Keratinocyte (primary cell): ENCODE results near the gene HELZ2. TPM values are rescaled to one million over a fixed set of nuclear protein-coding genes. Genes with fewer than 3 reads are reported as not detected.

Source experiments
- DNase-seq: peaks from one replicate; pipeline ENCODE4 v3.0.0-alpha.2; 2011; ENCODE audit warnings: low read depth, missing footprints, low spot score
- FAIRE-seq: peaks from 2 replicates; lab custom pipeline; 2011; peaks lifted over from hg19 to GRCh38; lab: Jason Lieb, UNC
- H2AFZ ChIP-seq: 2 replicates; pipeline ENCODE4 v1.6.0; 2012; ENCODE audit warnings: low read length, control low read depth, inconsistent platforms; ENCODE audit not compliant: control insufficient read depth
- H3K27ac ChIP-seq: 2 replicates; pipeline ENCODE4 v1.5.1; 2011; ENCODE audit warnings: low read length; ENCODE audit not compliant: control insufficient read depth, insufficient read depth
- H3K27me3 ChIP-seq: 3 replicates; pipeline ENCODE4 v1.6.0; 2011; ENCODE audit warnings: low read length; ENCODE audit not compliant: control insufficient read depth, insufficient read depth; ENCODE audit errors: extremely low read depth
- H3K36me3 ChIP-seq, 2 experiments: 2 replicates in 1 of 2; 3 replicates in 1 of 2; pipeline ENCODE4 v1.5.1; 2011; ENCODE audit warnings: low read length in 2 of 2, mild to moderate bottlenecking in 1 of 2; ENCODE audit not compliant: control insufficient read depth in 2 of 2, insufficient read depth in 2 of 2; ENCODE audit errors: extremely low read depth in 1 of 2
- H3K4me1 ChIP-seq: 3 replicates; pipeline ENCODE4 v1.5.1; 2011; ENCODE audit warnings: low read length; ENCODE audit not compliant: control insufficient read depth, insufficient read depth; ENCODE audit errors: extremely low read depth
- H3K4me2 ChIP-seq: 3 replicates; pipeline ENCODE4 v1.6.0; 2011; ENCODE audit warnings: low read depth, low read length; ENCODE audit not compliant: control insufficient read depth, insufficient read depth; ENCODE audit errors: extremely low read depth
- H3K4me3 ChIP-seq, 3 experiments: fragments of 200-600 bp in 1 of 3; sonication (generic) in 1 of 3; 2 replicates in 2 of 3; 3 replicates in 1 of 3; pipeline ENCODE4 v1.5.1; 2011 to 2016; ENCODE audit warnings: low read length in 3 of 3, mild to moderate bottlenecking in 3 of 3, control low read depth in 2 of 3, inconsistent platforms in 1 of 3, low read depth in 1 of 3, mixed read lengths in 1 of 3, mixed run types in 1 of 3, moderate library complexity in 1 of 3; ENCODE audit not compliant: control insufficient read depth in 2 of 3, insufficient read depth in 2 of 3; ENCODE audit errors: extremely low read depth in 1 of 3
- H3K79me2 ChIP-seq: 2 replicates; pipeline ENCODE4 v1.6.0; 2012; ENCODE audit warnings: low read length; ENCODE audit not compliant: control insufficient read depth, insufficient read depth
- H3K9ac ChIP-seq: 3 replicates; pipeline ENCODE4 v1.6.0; 2011; ENCODE audit warnings: low read length; ENCODE audit not compliant: control insufficient read depth, insufficient read depth; ENCODE audit errors: extremely low read depth
- H3K9me1 ChIP-seq: 3 replicates; pipeline ENCODE4 v1.6.0; 2011; ENCODE audit warnings: low read length; ENCODE audit not compliant: control insufficient read depth, insufficient read depth; ENCODE audit errors: extremely low read depth
- H3K9me3 ChIP-seq: 2 replicates; pipeline ENCODE4 v1.5.1; 2012; ENCODE audit warnings: low read depth, low read length; ENCODE audit not compliant: control insufficient read depth
- H4K20me1 ChIP-seq: 3 replicates; pipeline ENCODE4 v1.6.0; 2011; ENCODE audit warnings: low read length; ENCODE audit not compliant: control insufficient read depth, insufficient read depth; ENCODE audit errors: extremely low read depth
- CTCF ChIP-seq, 3 experiments: IDR thresholded peaks in 1 of 3; conservative IDR thresholded peaks in 1 of 3; optimal IDR thresholded peaks in 1 of 3; 2 replicates in 2 of 3; 3 replicates in 1 of 3; pipeline versions ENCODE3 to v1.5.1; 2011; ENCODE audit warnings: low read length in 3 of 3, mild to moderate bottlenecking in 3 of 3, moderate library complexity in 2 of 3, control low read depth in 1 of 3, inconsistent platforms in 1 of 3; ENCODE audit not compliant: insufficient read depth in 2 of 3; ENCODE audit errors: extremely low read depth in 1 of 3
- EZH2 ChIP-seq: IDR thresholded peaks from one replicate; pipeline ENCODE4 v1.6.1; 2012; ENCODE audit warnings: inconsistent platforms, mild to moderate bottlenecking, low read length, moderate library complexity
- dilution Hi-C: fragments of 300-500 bp; cut with MboI; formaldehyde crosslinking; loops from one replicate; pipeline ENCODE4 v1.7.0; 2020; ENCODE audit warnings: low sequenced_read_pairs; ENCODE audit not compliant: extremely low pct_ligation_motif_present
- polyA plus RNA-seq, 5 experiments: library from polyadenylated mRNA; depleted of rRNA in 3 of 5; stranded (reverse) in 3 of 5; stranded (forward) in 1 of 5; unstranded in 1 of 5; fragments of >200 nt; gene quantifications; 1 replicate in 1 of 5; 2 replicates in 3 of 5; 3 replicates in 1 of 5; pipeline versions ENCODE4 v1.2.1 to v1.2.3, GENCODE V29; 2011 to 2012; ENCODE audit warnings: missing spikeins in 2 of 5, low read depth in 1 of 5, low replicate concordance in 1 of 5

Gene HELZ2
- polyA plus RNA-seq, 1 donor (not counting 4 experiments of a cell fraction or from before 2014, with no cell fraction given), result 14.8 TPM

- Histone ChIP-seq H3K9ac (no peak overlapping the region), H3K36me3 (peaks cover 0 to 1% of the 10 kb centered on the region in 2 experiments), H3K4me2 (no peak overlapping the region), H3K9me1 (no peaks in the 10 kb centered on the region), H3K4me3 (no peak overlapping the region), H4K20me1 (no peaks in the 10 kb centered on the region), H3K27me3 (peaks cover 3% of the 10 kb centered on the region), H3K9me3 (no peaks in the 10 kb centered on the region), H3K79me2 (no peaks in the 10 kb centered on the region), H3K27ac (no peak overlapping the region), H2AFZ (no peak overlapping the region), H3K4me1 (peaks cover 17% of the 10 kb centered on the region)
- dilution Hi-C loops, result no loop called here
- TF ChIP-seq CTCF (optimal IDR thresholded peaks at IDR 0.05 in 1 of 3, IDR thresholded peaks at IDR 0.05 in 1 of 3, conservative IDR thresholded peaks at IDR 0.05 in 1 of 3; ENCODE audit: extremely low read depth in 1 of 3, insufficient read depth in 2 of 3, low read length in 3 of 3), result no peak
- no peak for TF ChIP-seq EZH2
- no peak for FAIRE-seq
- no peak for DNase-seq
These were observed 23.0 kb downstream of the HELZ2 start for GRCh38 chr20:63551068-63551467.

GRCh38 chr20:63549679-63550282 lies 24.3 kb downstream of the HELZ2 start:
- H3K36me3 ChIP-seq, result no peaks in the 10 kb centered on the region
- H3K4me3 ChIP-seq, result no peak overlapping the region
- H3K27ac ChIP-seq, result no peak overlapping the region
- H3K9me1 ChIP-seq, result no peaks in the 10 kb centered on the region
- DNase-seq (no peak), FAIRE-seq (no peak)
- peaks cover 3% of the 10 kb centered on the region for H3K27me3 ChIP-seq
- dilution Hi-C loops, result no loop called here
- no peaks in the 10 kb centered on the region for H3K79me2 ChIP-seq
- H3K4me2 ChIP-seq, result no peak overlapping the region
- TF ChIP-seq EZH2, result no peak
- TF ChIP-seq CTCF (optimal IDR thresholded peaks at IDR 0.05 in 1 of 3, IDR thresholded peaks at IDR 0.05 in 1 of 3, conservative IDR thresholded peaks at IDR 0.05 in 1 of 3; ENCODE audit: extremely low read depth in 1 of 3, insufficient read depth in 2 of 3, low read length in 3 of 3), result no peak
- H3K4me1 ChIP-seq, result peaks cover 30% of the 10 kb centered on the region
- H3K9me3 ChIP-seq, result no peaks in the 10 kb centered on the region
- no peak overlapping the region for H3K9ac ChIP-seq
- H2AFZ ChIP-seq, result no peak overlapping the region
- no peaks in the 10 kb centered on the region for H4K20me1 ChIP-seq
